Colonic mucosa (tissue), 4 donors: ENCODE data around the gene VSIG10L2. TPM values are rescaled to one million over a fixed set of nuclear protein-coding genes. Genes with fewer than 3 reads are reported as not detected.

Experiments
- DNase-seq: peaks from one replicate; pipeline ENCODE4 v3.0.0-alpha.2; 2020
- H3K27ac ChIP-seq: fragments of 200-600 bp; one replicate; pipeline ENCODE4 v1.8.0; 2021
- H3K27me3 ChIP-seq: fragments of 200-600 bp; one replicate; pipeline ENCODE4 v1.8.0; 2021
- H3K36me3 ChIP-seq: fragments of 200-600 bp; one replicate; pipeline ENCODE4 v1.8.0; 2021
- H3K4me1 ChIP-seq: fragments of 200-600 bp; one replicate; pipeline ENCODE4 v1.8.0; 2021; ENCODE audit warnings: mild to moderate bottlenecking
- H3K4me3 ChIP-seq: fragments of 200-600 bp; one replicate; pipeline ENCODE4 v1.8.0; 2021
- H3K9ac ChIP-seq, 2 donors: one replicate each; pipeline ENCODE4 v1.7.0; 2013; ENCODE audit warnings: control low read depth in 2 of 2, low read depth in 2 of 2, low read length in 2 of 2
- H3K9me3 ChIP-seq: fragments of 200-600 bp; one replicate; pipeline ENCODE4 v1.8.0; 2021
- intact Hi-C: fragments of 100-400 bp; cut with DNase I; formaldehyde crosslinking; loops from one replicate; pipeline ENCODE4 v1.14.1; 2022
- total RNA-seq, 2 donors: library from RNA; stranded (reverse); fragmentation: NEBNext Ultra II Directional in 1 of 2; extraction: Animal tissue kit (Norgen Biotek cat#: 25700) in 1 of 2; gene quantifications; one replicate each; pipeline ENCODE4 v1.2.1, GENCODE V29; 2021
- TF ChIP-seq, protein P1 (sequence below): fragments of 200-600 bp; IDR thresholded peaks from one replicate; pipeline ENCODE4 v1.8.0; 2022; ENCODE audit warnings: antibody characterized with exemption, mild to moderate bottlenecking
- donor health status: healthy.
- donor health status: DM: no; HTN: no; CAD: no.
- donor health status: DM: no; HTN: no; CAD: no.

Gene VSIG10L2
- total RNA-seq: not detected

DNA sequence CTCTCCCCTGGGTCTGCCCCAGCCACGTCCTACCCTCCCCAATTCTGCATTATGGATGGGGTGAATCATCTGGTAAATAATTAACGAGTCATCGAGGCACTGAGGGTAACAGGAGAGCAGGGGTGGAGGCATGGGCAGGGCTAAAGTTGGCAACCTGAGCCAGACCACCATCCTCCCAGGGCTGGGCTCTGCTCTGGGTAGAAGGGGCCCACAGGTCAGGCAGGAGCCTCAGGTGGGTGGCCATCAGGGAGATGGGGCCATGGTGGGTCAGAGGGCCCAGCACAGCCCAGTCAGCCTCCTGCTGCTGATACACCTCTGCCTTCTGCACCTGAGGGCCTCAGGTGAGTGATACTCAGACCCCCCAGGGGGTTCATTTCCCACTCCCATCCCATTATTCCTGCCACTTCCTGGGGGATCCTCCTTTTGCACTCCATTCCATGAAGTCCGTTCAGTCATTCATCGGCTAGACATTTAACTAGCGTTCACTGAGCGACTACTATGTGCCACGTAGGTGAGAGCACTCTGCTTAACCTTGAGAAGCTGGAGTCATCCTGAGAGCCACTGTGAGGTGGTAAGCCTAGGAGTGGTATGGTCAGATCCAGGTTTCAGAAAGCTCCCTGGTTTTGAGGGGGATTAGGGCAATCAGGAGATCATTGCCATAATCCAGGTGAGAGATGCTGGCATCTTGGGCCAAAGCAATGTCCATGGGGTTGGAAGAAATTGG is at the start of gene VSIG10L2:
Gene VSIG10L2 (plus strand): TSS at position 248 of the 724 bp plus-strand sequence. CDS start 12 bp downstream, at position 260.
- H3K9me3 ChIP-seq: no peaks in the 10 kb centered on the region
- no peaks in the 10 kb centered on the region for H3K36me3 ChIP-seq
- no peaks in the 10 kb centered on the region for H3K4me1 ChIP-seq
- no peak for DNase-seq
- TF ChIP-seq, protein P1, sequence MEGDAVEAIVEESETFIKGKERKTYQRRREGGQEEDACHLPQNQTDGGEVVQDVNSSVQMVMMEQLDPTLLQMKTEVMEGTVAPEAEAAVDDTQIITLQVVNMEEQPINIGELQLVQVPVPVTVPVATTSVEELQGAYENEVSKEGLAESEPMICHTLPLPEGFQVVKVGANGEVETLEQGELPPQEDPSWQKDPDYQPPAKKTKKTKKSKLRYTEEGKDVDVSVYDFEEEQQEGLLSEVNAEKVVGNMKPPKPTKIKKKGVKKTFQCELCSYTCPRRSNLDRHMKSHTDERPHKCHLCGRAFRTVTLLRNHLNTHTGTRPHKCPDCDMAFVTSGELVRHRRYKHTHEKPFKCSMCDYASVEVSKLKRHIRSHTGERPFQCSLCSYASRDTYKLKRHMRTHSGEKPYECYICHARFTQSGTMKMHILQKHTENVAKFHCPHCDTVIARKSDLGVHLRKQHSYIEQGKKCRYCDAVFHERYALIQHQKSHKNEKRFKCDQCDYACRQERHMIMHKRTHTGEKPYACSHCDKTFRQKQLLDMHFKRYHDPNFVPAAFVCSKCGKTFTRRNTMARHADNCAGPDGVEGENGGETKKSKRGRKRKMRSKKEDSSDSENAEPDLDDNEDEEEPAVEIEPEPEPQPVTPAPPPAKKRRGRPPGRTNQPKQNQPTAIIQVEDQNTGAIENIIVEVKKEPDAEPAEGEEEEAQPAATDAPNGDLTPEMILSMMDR: no peak
- intact Hi-C loops: no loop called here
- no peak within 1 kb of the TSS for H3K4me3 ChIP-seq
- H3K27me3 ChIP-seq: no peaks in the 10 kb centered on the region
- H3K27ac ChIP-seq: no peak within 1 kb of the TSS
- H3K9ac ChIP-seq: no peak within 1 kb of the TSS

DNA sequence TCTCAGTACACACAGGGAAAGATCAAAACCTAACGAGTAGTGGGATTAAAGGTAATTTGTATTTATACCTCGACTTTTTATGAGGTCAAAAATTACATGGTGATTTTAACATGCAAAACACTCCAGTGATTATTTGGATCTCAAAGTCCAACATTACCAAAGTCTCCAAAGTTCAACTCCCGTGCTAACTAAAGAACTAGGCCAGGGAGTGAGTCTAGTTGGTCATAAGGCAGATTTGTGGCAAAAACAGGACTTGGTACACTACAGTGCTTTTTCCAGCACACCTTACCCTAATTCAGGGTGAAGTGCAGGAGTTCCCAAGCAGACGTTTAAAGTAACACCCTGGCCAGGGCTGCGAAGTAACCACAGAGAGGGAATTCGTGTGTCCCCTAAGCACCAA is 44.0 kb upstream of the VSIG10L2 start:
- Histone ChIP-seq H3K4me1 (peaks cover 6% of the 10 kb centered on the region), H3K9me3 (no peaks in the 10 kb centered on the region), H3K36me3 (no peaks in the 10 kb centered on the region), H3K9ac (no peak overlapping the region), H3K27ac (no peak overlapping the region), H3K27me3 (peaks cover 18% of the 10 kb centered on the region), H3K4me3 (no peak overlapping the region)
- TF ChIP-seq, protein P1: no peak
- DNase-seq: no peak
- intact Hi-C loops: no loop called here

DNA sequence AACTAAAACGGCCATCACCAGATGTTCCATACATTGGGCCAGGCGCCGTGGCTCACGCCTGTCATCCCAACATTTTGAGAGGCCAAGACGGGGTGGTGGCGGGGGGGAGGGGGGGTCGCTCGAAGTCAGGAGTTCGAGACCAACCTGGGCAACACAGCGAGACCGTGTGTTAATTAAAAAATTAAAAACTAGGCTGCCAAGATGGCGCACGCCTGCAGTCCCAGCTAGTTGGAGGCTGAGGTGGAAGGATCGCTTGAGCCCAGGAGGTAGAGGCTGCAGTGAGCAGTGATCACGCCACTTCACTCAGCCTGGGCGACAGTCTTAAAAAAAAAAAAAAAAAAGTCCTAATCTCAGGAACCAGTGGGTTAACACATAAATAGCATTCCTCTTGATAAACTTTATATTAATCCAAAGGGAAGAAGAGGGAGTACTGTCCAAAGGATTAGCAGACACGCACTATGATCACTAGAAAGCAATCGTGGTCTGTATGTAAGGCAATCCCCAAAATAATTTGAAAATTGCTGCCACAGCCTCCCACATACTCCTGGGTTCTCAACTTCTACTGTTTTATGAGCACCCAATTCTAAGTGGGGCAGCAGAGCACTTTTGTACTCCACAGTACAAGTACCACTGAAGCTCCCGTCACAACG is 43.4 kb upstream of the VSIG10L2 start:
- H3K36me3 ChIP-seq: no peaks in the 10 kb centered on the region
- TF ChIP-seq, protein P1: no peak
- peaks cover 18% of the 10 kb centered on the region for H3K27me3 ChIP-seq
- no peak for DNase-seq
- H3K9ac ChIP-seq: peak overlapping the region; percentile 67 to 80
- intact Hi-C loops: no loop called here
- H3K9me3 ChIP-seq: no peaks in the 10 kb centered on the region
- H3K27ac ChIP-seq: peak overlapping the region; percentile 56
- peaks cover 6% of the 10 kb centered on the region for H3K4me1 ChIP-seq
- H3K4me3 ChIP-seq: peak overlapping the region; percentile 57

DNA sequence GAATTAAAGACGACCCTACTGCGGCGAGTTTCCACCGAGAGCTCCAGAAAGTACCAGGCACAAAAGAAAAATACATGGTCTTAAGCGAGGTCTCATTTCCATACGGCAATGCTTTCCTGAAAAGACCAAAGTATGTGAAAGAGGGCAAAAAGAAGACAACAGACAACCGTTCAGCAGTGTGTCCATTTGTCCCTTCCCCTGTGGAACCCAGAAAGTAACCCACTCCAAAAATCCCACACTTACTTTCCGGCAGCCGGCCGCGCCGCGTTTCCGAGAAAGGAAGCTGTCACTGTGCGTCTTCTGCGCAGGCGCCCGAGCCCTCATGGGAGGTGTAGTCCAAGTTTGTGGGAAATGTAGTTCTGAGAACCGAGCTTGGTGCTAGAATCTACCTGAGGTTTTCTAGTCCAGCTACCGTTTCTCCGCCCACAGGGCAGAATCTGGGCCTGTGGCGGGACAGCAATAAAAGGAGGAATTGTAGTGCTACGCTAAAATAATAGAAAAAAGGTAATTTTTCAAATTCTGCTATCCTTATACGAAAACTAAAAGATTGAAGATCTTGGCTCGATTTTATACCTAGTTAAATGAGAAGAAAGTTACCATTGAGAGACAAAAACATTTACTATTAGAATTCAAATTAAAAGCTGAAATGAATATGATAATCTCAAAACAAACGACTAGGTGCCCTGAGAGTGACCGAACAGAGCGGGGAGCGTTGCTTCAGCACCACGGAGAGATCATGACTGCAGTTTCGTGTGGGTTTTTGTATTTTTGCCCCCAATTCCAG is 42.7 kb upstream of the VSIG10L2 start, which contains the start of gene PUS3:
Gene PUS3 (minus strand): TSS at position 280 of the 784 bp plus-strand sequence. CDS start 6,922 bp downstream, outside the sequence.
- Histone ChIP-seq H3K27me3 (peaks cover 18% of the 10 kb centered on the region), H3K9ac (peak within 1 kb of the TSS; percentile 67 to 80), H3K4me3 (peak within 1 kb of the TSS; percentile 57), H3K9me3 (no peaks in the 10 kb centered on the region), H3K27ac (peak within 1 kb of the TSS; percentile 56), H3K36me3 (no peaks in the 10 kb centered on the region), H3K4me1 (peaks cover 6% of the 10 kb centered on the region)
- DNase-seq: peak; percentile 94
- intact Hi-C loops: no loop called here
- TF ChIP-seq, protein P1: no peak
